GM12873 (cell line): Measurements from ENCODE around the gene ARRDC3.

Source experiments
- TF ChIP-seq, protein P1 (sequence below): IDR thresholded peaks from 2 replicates; pipeline ENCODE4 v1.5.1; 2012; ENCODE audit warnings: low read depth, mild to moderate bottlenecking, moderate library complexity, low read length, control low read depth; ENCODE audit not compliant: insufficient read depth; ENCODE audit errors: missing control alignments

ARRDC3 gene

GRCh38 chr5:91357012-91357634 is 26.0 kb downstream of the ARRDC3 start:
- TF ChIP-seq, protein P1, sequence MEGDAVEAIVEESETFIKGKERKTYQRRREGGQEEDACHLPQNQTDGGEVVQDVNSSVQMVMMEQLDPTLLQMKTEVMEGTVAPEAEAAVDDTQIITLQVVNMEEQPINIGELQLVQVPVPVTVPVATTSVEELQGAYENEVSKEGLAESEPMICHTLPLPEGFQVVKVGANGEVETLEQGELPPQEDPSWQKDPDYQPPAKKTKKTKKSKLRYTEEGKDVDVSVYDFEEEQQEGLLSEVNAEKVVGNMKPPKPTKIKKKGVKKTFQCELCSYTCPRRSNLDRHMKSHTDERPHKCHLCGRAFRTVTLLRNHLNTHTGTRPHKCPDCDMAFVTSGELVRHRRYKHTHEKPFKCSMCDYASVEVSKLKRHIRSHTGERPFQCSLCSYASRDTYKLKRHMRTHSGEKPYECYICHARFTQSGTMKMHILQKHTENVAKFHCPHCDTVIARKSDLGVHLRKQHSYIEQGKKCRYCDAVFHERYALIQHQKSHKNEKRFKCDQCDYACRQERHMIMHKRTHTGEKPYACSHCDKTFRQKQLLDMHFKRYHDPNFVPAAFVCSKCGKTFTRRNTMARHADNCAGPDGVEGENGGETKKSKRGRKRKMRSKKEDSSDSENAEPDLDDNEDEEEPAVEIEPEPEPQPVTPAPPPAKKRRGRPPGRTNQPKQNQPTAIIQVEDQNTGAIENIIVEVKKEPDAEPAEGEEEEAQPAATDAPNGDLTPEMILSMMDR: no peak

- TF ChIP-seq, protein P1: no peak
These were observed 30.1 kb downstream of the ARRDC3 start for GRCh38 chr5:91352831-91353695.

- TF ChIP-seq, protein P1: no peak
These were observed 37.7 kb downstream of the ARRDC3 start for GRCh38 chr5:91345461-91345860.

DNA sequence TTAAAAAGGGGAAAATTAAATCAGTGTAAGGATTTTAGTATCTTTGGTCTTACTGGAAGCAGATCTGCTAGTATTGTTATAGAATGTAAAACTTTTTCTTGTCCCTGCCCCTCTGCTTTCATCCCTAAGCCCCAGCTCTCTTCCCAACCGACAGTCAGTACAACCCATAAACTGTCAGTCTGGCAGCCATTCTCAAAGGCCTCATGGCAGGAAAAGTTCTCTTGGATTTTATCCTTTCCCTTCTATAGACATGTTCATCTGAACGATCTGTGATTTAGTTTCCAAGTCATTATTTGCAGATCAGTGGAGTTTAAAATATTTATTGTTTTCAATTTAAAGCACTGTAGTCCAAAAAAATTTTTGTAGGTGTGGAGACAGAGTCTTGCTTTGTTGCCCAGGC is 39.2 kb downstream of the ARRDC3 start:
- TF ChIP-seq, protein P1: no peak

- TF ChIP-seq, protein P1: no peak
These were observed 42.0 kb downstream of the ARRDC3 start for GRCh38 chr5:91341154-91341553.

DNA sequence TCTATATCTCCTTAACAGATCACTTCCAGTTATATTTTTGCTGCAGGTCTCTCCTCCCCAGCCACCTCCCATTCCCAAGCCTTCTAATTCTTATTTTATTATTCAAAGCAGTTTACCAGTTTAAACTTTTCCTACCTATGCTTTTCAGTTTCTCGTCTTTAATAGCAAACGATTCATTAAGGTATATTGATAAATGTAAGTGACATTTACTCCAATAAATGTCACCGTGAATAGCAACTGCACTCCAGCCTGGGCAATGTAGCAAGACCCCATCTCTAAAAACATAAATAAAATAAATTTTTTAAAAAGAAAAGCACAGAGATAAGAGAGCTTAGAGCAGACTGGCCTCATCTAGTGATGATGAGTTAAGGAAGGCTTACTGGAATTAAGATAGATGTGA is 42.6 kb downstream of the ARRDC3 start:
- TF ChIP-seq, protein P1: no peak

GRCh38 chr5:91339063-91339705 is 43.9 kb downstream of the ARRDC3 start:
- TF ChIP-seq, protein P1: no peak
